ENCODE measurements around the gene ZNF311. TPM values are rescaled to one million over a fixed set of nuclear protein-coding genes. Genes with fewer than 3 reads are reported as not detected.

The ZNF311 gene
- total and polyA plus RNA-seq, 9 of the 15 experiments (the other 6 are each of a cell fraction or from before 2014, with no cell fraction given), result 5.1 to 10.0 (median 7.5) TPM

GRCh38 chr6:28980852-28981430 lies 24.2 kb downstream of the ZNF311 start (continued):
- no peak for TF ChIP-seq ZNF589 (CRISPR knock-in tag; IDR thresholded peaks at IDR 0.05; ENCODE audit: low read depth)
- TF ChIP-seq ETV1 (tag; conservative IDR thresholded peaks at IDR 0.05; ENCODE audit: low read depth), result peak; percentile 75
- no peak for TF ChIP-seq CTCFL (IDR thresholded peaks at IDR 0.05; ENCODE audit: borderline replicate concordance, insufficient read depth, low read depth, low read length, poor library complexity, severe bottlenecking)
- no peak for TF ChIP-seq CBX2 (IDR thresholded peaks at IDR 0.05; ENCODE audit: insufficient read depth, low read length, poor library complexity, severe bottlenecking)
- TF ChIP-seq, protein P1, sequence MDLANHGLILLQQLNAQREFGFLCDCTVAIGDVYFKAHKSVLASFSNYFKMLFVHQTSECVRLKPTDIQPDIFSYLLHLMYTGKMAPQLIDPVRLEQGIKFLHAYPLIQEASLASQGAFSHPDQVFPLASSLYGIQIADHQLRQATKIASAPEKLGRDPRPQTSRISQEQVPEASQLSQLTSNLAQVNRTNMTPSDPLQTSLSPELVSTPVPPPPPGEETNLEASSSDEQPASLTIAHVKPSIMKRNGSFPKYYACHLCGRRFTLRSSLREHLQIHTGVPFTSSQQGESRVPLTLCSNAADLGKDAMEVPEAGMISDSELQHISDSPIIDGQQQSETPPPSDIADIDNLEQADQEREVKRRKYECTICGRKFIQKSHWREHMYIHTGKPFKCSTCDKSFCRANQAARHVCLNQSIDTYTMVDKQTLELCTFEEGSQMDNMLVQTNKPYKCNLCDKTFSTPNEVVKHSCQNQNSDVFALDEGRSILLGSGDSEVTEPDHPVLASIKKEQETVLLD (IDR thresholded peaks at IDR 0.05), result peak; percentile 89
- TF ChIP-seq CEBPG (CRISPR knock-in tag; IDR thresholded peaks at IDR 0.05), result peak; percentile 61; the same call in 1 of the 2 replicates
- peak in 1 of 2 experiments; percentile 74; a peak in 2 of 4 replicates for TF ChIP-seq CEBPG (tag; conservative IDR thresholded peaks at IDR 0.05 in 1 of 2, IDR thresholded peaks at IDR 0.05 in 1 of 2)
- TF ChIP-seq ESRRB (CRISPR knock-in tag; IDR thresholded peaks at IDR 0.05; ENCODE audit: borderline replicate concordance), result no peak
- TF ChIP-seq GATA2 (CRISPR knock-in tag; IDR thresholded peaks at IDR 0.05), result peak; percentile 58; the same call in 1 of the 2 replicates
- no peak; the same call in 1 of the 2 replicates for TF ChIP-seq RERE (CRISPR knock-in tag; IDR thresholded peaks at IDR 0.05; ENCODE audit: borderline replicate concordance)
